HG03520 (cell line): ENCODE data around the gene MNS1.
A peak's percentile ranks its signal among the peaks of the same experiment; 100 is the strongest.
"Not testable (repeated sequence)": the region's sequence is repeated elsewhere in the genome, so short reads cannot be mapped to it uniquely, and the experiment has no call there.

Experiments used
- ATAC-seq: cut with Tn5 transposase; IDR thresholded peaks from one replicate; pipeline ENCODE4 v1.9.1; 2021; ENCODE audit warnings: mild to moderate bottlenecking, moderate library complexity; ENCODE audit not compliant: unreplicated experiment

The MNS1 gene

GRCh38 chr15:56464893-56465520 is at the start of gene MNS1:
Gene MNS1, minus strand, starts transcription at chr15:56465137. Its CDS starts 165 bp downstream, at chr15:56464972.
- ATAC-seq: peak; percentile 99

- peak; percentile 55 for ATAC-seq
These were observed 31.7 kb upstream of the MNS1 start for GRCh38 chr15:56496635-56497034.

GRCh38 chr15:56495533-56495932 is 30.6 kb upstream of the MNS1 start:
- ATAC-seq: no peak

- ATAC-seq: no peak
These were observed 30.1 kb upstream of the MNS1 start for GRCh38 chr15:56495053-56495452.

GRCh38 chr15:56492791-56493555 is 28.0 kb upstream of the MNS1 start:
- no peak for ATAC-seq

- no peak for ATAC-seq
These were observed 27.3 kb upstream of the MNS1 start for GRCh38 chr15:56492236-56492635.

- ATAC-seq: no peak
These were observed 26.3 kb upstream of the MNS1 start for GRCh38 chr15:56491110-56491722.

GRCh38 chr15:56490461-56490860 is 25.5 kb upstream of the MNS1 start:
- no peak for ATAC-seq

GRCh38 chr15:56486206-56486605 is 21.3 kb upstream of the MNS1 start:
- not testable (repeated sequence) for ATAC-seq

- ATAC-seq: not testable (repeated sequence)
These were observed 20.5 kb upstream of the MNS1 start for GRCh38 chr15:56485426-56485825.

GRCh38 chr15:56484287-56484686 is 19.4 kb upstream of the MNS1 start:
- no peak for ATAC-seq

GRCh38 chr15:56475351-56475750 is 10.4 kb upstream of the MNS1 start:
- ATAC-seq: no peak

- ATAC-seq: no peak
These were observed 8.1 kb upstream of the MNS1 start for GRCh38 chr15:56473017-56473416.

- ATAC-seq: no peak
These were observed 7.3 kb upstream of the MNS1 start for GRCh38 chr15:56472278-56472677.

GRCh38 chr15:56471440-56472069 is 6.6 kb upstream of the MNS1 start:
- ATAC-seq: no peak

GRCh38 chr15:56469483-56469882 is 4.5 kb upstream of the MNS1 start:
- no peak for ATAC-seq

GRCh38 chr15:56468401-56468800 is 3.5 kb upstream of the MNS1 start:
- no peak for ATAC-seq

GRCh38 chr15:56467616-56468015 is 2.7 kb upstream of the MNS1 start:
- ATAC-seq: no peak

GRCh38 chr15:56460947-56461346 is 4.0 kb downstream of the MNS1 start:
- no peak for ATAC-seq

- ATAC-seq: no peak
These were observed 4.9 kb downstream of the MNS1 start for GRCh38 chr15:56460071-56460470.

GRCh38 chr15:56459096-56459495 is 5.8 kb downstream of the MNS1 start:
- no peak for ATAC-seq

GRCh38 chr15:56456229-56456628 is 8.7 kb downstream of the MNS1 start:
- no peak for ATAC-seq
